A549 treated with AZD2906 at 1 μM for 4 hours (cell line): ENCODE measurements around the gene HGD. TPM values are rescaled to one million over a fixed set of nuclear protein-coding genes. Genes with fewer than 3 reads are reported as not detected.

Experiments
- total RNA-seq: library from RNA; stranded (reverse); fragments of 200-300 nt; extraction: Qiagen RNA extraction; gene quantifications from 5 replicates; pipeline ENCODE4 v1.2.3, GENCODE V29; 2022

HGD gene
- 17.9 to 23.4 TPM (median 20.8 TPM) in 5 replicates for total RNA-seq

GRCh38 chr3:120682095-120682681, at the start of gene HGD:
Gene HGD (minus strand): TSS chr3:120682239. CDS start chr3:120682111, 128 bp downstream.

GRCh38 chr3:120596116-120596852, 85.8 kb downstream of the HGD start, which contains the start of gene NDUFB4:
Gene NDUFB4 (plus strand): TSS chr3:120596336. CDS start chr3:120596360, 24 bp downstream.

Other genes starting within 250 kb of the HGD start
- 41.7 to 65.9 TPM (median 62.0 TPM) in 5 replicates for gene FSTL1, start 231.2 kb downstream of the HGD start, total RNA-seq
- gene NDUFB4, start 85.9 kb downstream of the HGD start, total RNA-seq: 205 to 241 TPM (median 211 TPM) in 5 replicates
- 12.0 to 23.0 TPM (median 14.6 TPM) in 5 replicates for gene RABL3, start 60.3 kb upstream of the HGD start, total RNA-seq
- 10.4 to 16.7 TPM (median 12.5 TPM) in 5 replicates for gene GTF2E1, start 60.5 kb upstream of the HGD start, total RNA-seq
- not detected in 5 replicates for gene STXBP5L, start 226.0 kb upstream of the HGD start, total RNA-seq